OCI-LY7 (cell line): Measurements from ENCODE around the gene FFAR2.

Source experiments
- EZH2phosphoT487 ChIP-seq: fragments of 200-600 bp; sonication (generic); IDR thresholded peaks from 2 replicates; pipeline ENCODE4 v1.6.1; 2018; ENCODE audit warnings: low read depth, borderline replicate concordance, mild to moderate bottlenecking, mixed run types, antibody characterized with exemption, low read length, moderate library complexity, mixed read lengths
- TF ChIP-seq, protein P1 (sequence below): fragments of 200-600 bp; sonication (generic); conservative IDR thresholded peaks from 2 replicates; pipeline ENCODE4 v1.5.1; 2014; ENCODE audit warnings: mild to moderate bottlenecking, antibody characterized with exemption, low read length, moderate library complexity, mixed read lengths

GRCh38 chr19:35455616-35456201 is 7.7 kb downstream of the FFAR2 start:
- TF ChIP-seq EZH2phosphoT487 = no peak
- TF ChIP-seq, protein P1, sequence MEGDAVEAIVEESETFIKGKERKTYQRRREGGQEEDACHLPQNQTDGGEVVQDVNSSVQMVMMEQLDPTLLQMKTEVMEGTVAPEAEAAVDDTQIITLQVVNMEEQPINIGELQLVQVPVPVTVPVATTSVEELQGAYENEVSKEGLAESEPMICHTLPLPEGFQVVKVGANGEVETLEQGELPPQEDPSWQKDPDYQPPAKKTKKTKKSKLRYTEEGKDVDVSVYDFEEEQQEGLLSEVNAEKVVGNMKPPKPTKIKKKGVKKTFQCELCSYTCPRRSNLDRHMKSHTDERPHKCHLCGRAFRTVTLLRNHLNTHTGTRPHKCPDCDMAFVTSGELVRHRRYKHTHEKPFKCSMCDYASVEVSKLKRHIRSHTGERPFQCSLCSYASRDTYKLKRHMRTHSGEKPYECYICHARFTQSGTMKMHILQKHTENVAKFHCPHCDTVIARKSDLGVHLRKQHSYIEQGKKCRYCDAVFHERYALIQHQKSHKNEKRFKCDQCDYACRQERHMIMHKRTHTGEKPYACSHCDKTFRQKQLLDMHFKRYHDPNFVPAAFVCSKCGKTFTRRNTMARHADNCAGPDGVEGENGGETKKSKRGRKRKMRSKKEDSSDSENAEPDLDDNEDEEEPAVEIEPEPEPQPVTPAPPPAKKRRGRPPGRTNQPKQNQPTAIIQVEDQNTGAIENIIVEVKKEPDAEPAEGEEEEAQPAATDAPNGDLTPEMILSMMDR = no peak
